Uterus (tissue), 2 donors: Measurements from ENCODE around the gene ADRB1.

Source experiments
- POLR2A ChIP-seq, 2 donors: fragments of 450-650 bp; IDR thresholded peaks; one replicate each; pipeline ENCODE4 v1.6.1; 2016; ENCODE audit warnings: antibody characterized with exemption in 2 of 2, mild to moderate bottlenecking in 1 of 2, moderate library complexity in 1 of 2
- TF ChIP-seq, protein P1 (sequence below), 4 experiments: fragments of 200-600 bp in 2 of 4; fragments of 450-650 bp in 2 of 4; sonication (generic) in 2 of 4; IDR thresholded peaks; one replicate each; pipeline ENCODE4 v1.5.1; 2016 to 2019; ENCODE audit warnings: antibody characterized with exemption in 4 of 4, mild to moderate bottlenecking in 2 of 4, moderate library complexity in 1 of 4

DNA sequence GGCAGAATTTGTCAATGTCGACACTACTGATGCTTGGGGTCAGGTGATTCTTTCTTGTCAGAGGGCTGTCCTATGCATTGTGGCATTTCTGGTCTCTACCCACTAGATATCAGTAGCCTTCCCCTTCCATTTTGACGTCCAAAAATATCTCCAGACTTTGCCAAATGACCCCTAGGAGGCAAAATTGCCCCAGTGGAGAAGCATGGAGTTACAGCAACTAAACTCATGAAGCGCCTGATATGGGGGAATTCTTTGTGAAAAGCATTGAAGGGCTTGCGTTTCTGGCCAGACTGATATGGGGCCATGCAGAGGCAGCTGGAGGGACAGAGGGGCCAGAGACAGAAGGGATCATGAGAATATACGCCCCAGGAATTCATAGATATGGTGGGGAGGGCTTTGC lies 43.6 kb downstream of the ADRB1 start:
- TF ChIP-seq, protein P1, sequence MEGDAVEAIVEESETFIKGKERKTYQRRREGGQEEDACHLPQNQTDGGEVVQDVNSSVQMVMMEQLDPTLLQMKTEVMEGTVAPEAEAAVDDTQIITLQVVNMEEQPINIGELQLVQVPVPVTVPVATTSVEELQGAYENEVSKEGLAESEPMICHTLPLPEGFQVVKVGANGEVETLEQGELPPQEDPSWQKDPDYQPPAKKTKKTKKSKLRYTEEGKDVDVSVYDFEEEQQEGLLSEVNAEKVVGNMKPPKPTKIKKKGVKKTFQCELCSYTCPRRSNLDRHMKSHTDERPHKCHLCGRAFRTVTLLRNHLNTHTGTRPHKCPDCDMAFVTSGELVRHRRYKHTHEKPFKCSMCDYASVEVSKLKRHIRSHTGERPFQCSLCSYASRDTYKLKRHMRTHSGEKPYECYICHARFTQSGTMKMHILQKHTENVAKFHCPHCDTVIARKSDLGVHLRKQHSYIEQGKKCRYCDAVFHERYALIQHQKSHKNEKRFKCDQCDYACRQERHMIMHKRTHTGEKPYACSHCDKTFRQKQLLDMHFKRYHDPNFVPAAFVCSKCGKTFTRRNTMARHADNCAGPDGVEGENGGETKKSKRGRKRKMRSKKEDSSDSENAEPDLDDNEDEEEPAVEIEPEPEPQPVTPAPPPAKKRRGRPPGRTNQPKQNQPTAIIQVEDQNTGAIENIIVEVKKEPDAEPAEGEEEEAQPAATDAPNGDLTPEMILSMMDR (IDR thresholded peaks at IDR 0.05): no peak
- TF ChIP-seq POLR2A (IDR thresholded peaks at IDR 0.05): no peak
